ENCODE results near the gene XPR1.

XPR1 gene

DNA sequence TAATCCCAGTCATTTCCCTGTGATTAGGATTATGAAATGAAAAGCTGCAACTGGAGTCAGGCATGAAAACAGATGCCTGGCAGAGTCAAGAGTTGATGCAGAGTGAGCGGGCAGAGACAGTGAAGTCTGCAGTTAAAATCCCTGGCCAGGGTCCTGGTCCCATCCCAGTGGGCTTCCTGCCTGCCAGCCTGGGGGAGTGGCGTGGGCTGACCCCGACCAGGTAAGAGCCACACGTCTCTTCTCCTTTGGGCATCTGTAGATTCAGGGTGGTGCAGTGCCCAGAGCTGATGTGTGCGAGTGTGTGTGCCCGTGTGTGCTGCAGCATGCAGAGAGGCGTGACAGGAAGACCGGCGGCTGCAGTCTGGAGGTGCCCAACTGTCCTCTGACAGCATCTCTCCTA, 274.7 kb downstream of the XPR1 start:
- TF ChIP-seq TCF12 (IDR thresholded peaks at IDR 0.05; ENCODE audit: low read depth) = no peak
- TF ChIP-seq RAD21 (IDR thresholded peaks at IDR 0.05; ENCODE audit: low read depth) = no peak
- no peak for TF ChIP-seq TEAD4 (IDR thresholded peaks at IDR 0.05)
- TF ChIP-seq EGR1 (IDR thresholded peaks at IDR 0.05) = no peak
- TF ChIP-seq CREB1 (IDR thresholded peaks at IDR 0.05; ENCODE audit: low read depth) = no peak
- TF ChIP-seq ZBTB7A (IDR thresholded peaks at IDR 0.05; ENCODE audit: low read depth) = no peak
- no peak for TF ChIP-seq CEBPB (IDR thresholded peaks at IDR 0.05)
- no peak for TF ChIP-seq USF1 (IDR thresholded peaks at IDR 0.05)
- no peak for TF ChIP-seq EP300 (IDR thresholded peaks at IDR 0.05; ENCODE audit: borderline replicate concordance)
- TF ChIP-seq, protein P1, sequence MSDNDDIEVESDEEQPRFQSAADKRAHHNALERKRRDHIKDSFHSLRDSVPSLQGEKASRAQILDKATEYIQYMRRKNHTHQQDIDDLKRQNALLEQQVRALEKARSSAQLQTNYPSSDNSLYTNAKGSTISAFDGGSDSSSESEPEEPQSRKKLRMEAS (IDR thresholded peaks at IDR 0.05) = no peak
- no peak for TF ChIP-seq FOXM1 (IDR thresholded peaks at IDR 0.05; ENCODE audit: borderline replicate concordance, low read depth)
- TF ChIP-seq NFIC (IDR thresholded peaks at IDR 0.05) = no peak
- no peak for TF ChIP-seq TAF1 (IDR thresholded peaks at IDR 0.05; ENCODE audit: low read depth)
- TF ChIP-seq YY1 (IDR thresholded peaks at IDR 0.05; ENCODE audit: low read depth) = no peak
- TF ChIP-seq REST (IDR thresholded peaks at IDR 0.05; ENCODE audit: low read depth) = no peak

DNA sequence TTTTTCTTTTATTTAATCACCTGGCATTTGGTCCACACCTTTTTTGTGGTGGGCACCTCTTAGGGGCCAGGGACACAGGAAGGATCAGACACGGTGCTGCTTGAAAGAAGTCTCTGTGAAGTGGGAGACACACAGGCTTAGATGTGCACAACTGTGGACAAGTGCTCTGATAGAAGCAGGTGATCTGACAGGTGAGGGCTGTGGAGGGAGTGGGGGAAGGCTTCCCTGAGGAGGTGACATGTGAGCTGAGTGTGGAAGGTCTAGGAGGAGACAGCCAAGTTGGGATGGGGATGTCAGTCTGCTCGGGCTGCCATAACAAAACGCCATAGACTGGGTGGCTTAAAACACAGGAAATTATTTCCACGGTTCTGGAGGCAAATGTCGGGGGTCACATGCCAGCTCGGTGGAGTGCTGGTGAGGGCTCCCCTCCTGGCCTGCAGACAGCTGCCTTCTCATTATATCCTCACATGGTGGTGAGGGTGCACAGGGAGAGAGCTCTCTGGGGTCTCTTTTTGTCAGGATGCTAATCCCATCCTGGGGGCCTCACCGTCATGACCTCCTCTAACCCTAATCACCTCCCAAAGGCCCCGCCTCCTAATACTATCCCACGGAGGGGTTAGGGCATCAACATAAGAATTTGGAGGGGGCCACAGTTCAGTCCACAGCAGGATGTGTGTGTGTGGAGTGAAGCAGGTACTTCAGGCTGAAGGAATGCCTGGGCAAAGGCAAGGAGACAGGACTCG, 275.7 kb downstream of the XPR1 start:
- TF ChIP-seq YY1 (IDR thresholded peaks at IDR 0.05; ENCODE audit: low read depth) (no peak), EP300 (IDR thresholded peaks at IDR 0.05; ENCODE audit: borderline replicate concordance) (no peak), NFIC (IDR thresholded peaks at IDR 0.05) (no peak), CEBPB (IDR thresholded peaks at IDR 0.05) (no peak), TEAD4 (IDR thresholded peaks at IDR 0.05) (no peak), EGR1 (IDR thresholded peaks at IDR 0.05) (no peak), FOXM1 (IDR thresholded peaks at IDR 0.05; ENCODE audit: borderline replicate concordance, low read depth) (no peak), ZBTB7A (IDR thresholded peaks at IDR 0.05; ENCODE audit: low read depth) (no peak), TAF1 (IDR thresholded peaks at IDR 0.05; ENCODE audit: low read depth) (no peak), RAD21 (IDR thresholded peaks at IDR 0.05; ENCODE audit: low read depth) (no peak), REST (IDR thresholded peaks at IDR 0.05; ENCODE audit: low read depth) (no peak), CREB1 (IDR thresholded peaks at IDR 0.05; ENCODE audit: low read depth) (no peak), USF1 (IDR thresholded peaks at IDR 0.05) (no peak), TCF12 (IDR thresholded peaks at IDR 0.05; ENCODE audit: low read depth) (no peak)
- TF ChIP-seq, protein P1 (IDR thresholded peaks at IDR 0.05) = no peak

GRCh38 chr1:180908074-180908765, 276.4 kb downstream of the XPR1 start:
- no peak for TF ChIP-seq USF1 (IDR thresholded peaks at IDR 0.05)
- no peak for TF ChIP-seq CREB1 (IDR thresholded peaks at IDR 0.05; ENCODE audit: low read depth)
- no peak for TF ChIP-seq NFIC (IDR thresholded peaks at IDR 0.05)

DNA sequence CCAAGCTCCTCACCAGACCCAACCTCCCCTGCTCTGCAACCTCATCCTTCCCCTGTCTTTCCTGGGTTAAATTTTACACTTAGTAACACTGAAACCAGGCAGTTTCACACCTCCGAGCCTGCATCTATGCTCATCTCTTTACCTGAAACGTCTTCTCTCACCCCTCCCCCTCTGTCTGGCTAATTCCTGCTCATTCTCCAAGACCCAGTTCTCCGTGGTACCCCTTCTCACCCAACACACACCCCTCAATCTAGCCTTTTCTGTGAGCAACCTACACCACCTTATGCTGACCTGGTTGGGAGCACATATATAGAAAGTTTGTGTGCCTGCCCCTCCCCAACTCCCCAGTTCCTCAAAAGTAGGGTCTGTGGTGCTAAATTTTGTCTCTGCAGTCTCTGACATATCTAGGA, 277.2 kb downstream of the XPR1 start:
- TF ChIP-seq NFIC (IDR thresholded peaks at IDR 0.05) (no peak), ZBTB7A (IDR thresholded peaks at IDR 0.05; ENCODE audit: low read depth) (no peak), REST (IDR thresholded peaks at IDR 0.05; ENCODE audit: low read depth) (no peak), TAF1 (IDR thresholded peaks at IDR 0.05; ENCODE audit: low read depth) (no peak)
- TF ChIP-seq, protein P1 (IDR thresholded peaks at IDR 0.05) = no peak

Measured in Ishikawa (cell line).